ENCODE measurements around the gene WNT7B. TPM values are rescaled to one million over a fixed set of nuclear protein-coding genes. Genes with fewer than 3 reads are reported as not detected.

Gene WNT7B
- polyA plus RNA-seq, 5 donors, result 9.5 to 21.2 (median 18.1) TPM

- DNase-seq, result no peak
Observed at GRCh38 chr22:45877036-45877380, 100.0 kb downstream of the WNT7B start.

- no peak for DNase-seq
Observed at GRCh38 chr22:45876136-45877035, 100.6 kb downstream of the WNT7B start.

- DNase-seq, result no peak
Observed at GRCh38 chr22:45872659-45873263, 104.2 kb downstream of the WNT7B start.

GRCh38 chr22:45871721-45872120 lies 105.2 kb downstream of the WNT7B start:
- DNase-seq, result no peak

Other genes starting within 250 kb of the WNT7B start
- 10 to 100 TPM; 11.8 to 14.8 (median 14.1) TPM for gene PPARA, start 173.4 kb upstream of the WNT7B start, polyA plus RNA-seq (ENCODE audit: insufficient read depth in 1 of 5, insufficient read length in 5 of 5, low replicate concordance in 1 of 5)

All from right lung (tissue), 5 donors.